ENCODE measurements around the gene MRC2.

The MRC2 gene

GRCh38 chr17:62658136-62658920 is 30.9 kb downstream of the MRC2 start:
- H3K9ac ChIP-seq (ENCODE audit: low read length), result no peak overlapping the region
- no peaks in the 10 kb centered on the region for H3K36me3 ChIP-seq (ENCODE audit: control insufficient read depth, insufficient read depth, low read length)
- H3K9me3 ChIP-seq (ENCODE audit: control insufficient read depth, low read length), result no peaks in the 10 kb centered on the region
- H3K27me3 ChIP-seq (ENCODE audit: control insufficient read depth, insufficient read depth, low read length), result no peaks in the 10 kb centered on the region
- peaks cover 13% of the 10 kb centered on the region for H3K4me1 ChIP-seq (ENCODE audit: control insufficient read depth, insufficient read depth, low read length)
- H3K4me3 ChIP-seq (ENCODE audit: low read length), result no peak overlapping the region

- Histone ChIP-seq H3K4me3 (ENCODE audit: low read length) (no peak overlapping the region), H3K36me3 (ENCODE audit: control insufficient read depth, insufficient read depth, low read length) (no peaks in the 10 kb centered on the region), H3K9ac (ENCODE audit: low read length) (no peak overlapping the region), H3K4me1 (ENCODE audit: control insufficient read depth, insufficient read depth, low read length) (no peaks in the 10 kb centered on the region), H3K9me3 (ENCODE audit: control insufficient read depth, low read length) (no peaks in the 10 kb centered on the region), H3K27me3 (ENCODE audit: control insufficient read depth, insufficient read depth, low read length) (no peaks in the 10 kb centered on the region)
These were observed 33.2 kb downstream of the MRC2 start for GRCh38 chr17:62660629-62661118.

GRCh38 chr17:62661337-62661736 is 33.9 kb downstream of the MRC2 start:
- Histone ChIP-seq H3K4me3 (ENCODE audit: low read length) (no peak overlapping the region), H3K27me3 (ENCODE audit: control insufficient read depth, insufficient read depth, low read length) (no peaks in the 10 kb centered on the region), H3K9ac (ENCODE audit: low read length) (no peak overlapping the region), H3K36me3 (ENCODE audit: control insufficient read depth, insufficient read depth, low read length) (no peaks in the 10 kb centered on the region), H3K4me1 (ENCODE audit: control insufficient read depth, insufficient read depth, low read length) (no peaks in the 10 kb centered on the region), H3K9me3 (ENCODE audit: control insufficient read depth, low read length) (no peaks in the 10 kb centered on the region)

GRCh38 chr17:62662855-62663254 is 35.4 kb downstream of the MRC2 start:
- Histone ChIP-seq H3K9me3 (ENCODE audit: control insufficient read depth, low read length) (no peaks in the 10 kb centered on the region), H3K9ac (ENCODE audit: low read length) (no peak overlapping the region), H3K4me1 (ENCODE audit: control insufficient read depth, insufficient read depth, low read length) (no peaks in the 10 kb centered on the region), H3K36me3 (ENCODE audit: control insufficient read depth, insufficient read depth, low read length) (no peaks in the 10 kb centered on the region), H3K4me3 (ENCODE audit: low read length) (no peak overlapping the region), H3K27me3 (ENCODE audit: control insufficient read depth, insufficient read depth, low read length) (no peaks in the 10 kb centered on the region)

GRCh38 chr17:62663304-62663703 is 35.8 kb downstream of the MRC2 start:
- Histone ChIP-seq H3K4me1 (ENCODE audit: control insufficient read depth, insufficient read depth, low read length) (no peaks in the 10 kb centered on the region), H3K9ac (ENCODE audit: low read length) (no peak overlapping the region), H3K9me3 (ENCODE audit: control insufficient read depth, low read length) (no peaks in the 10 kb centered on the region), H3K4me3 (ENCODE audit: low read length) (no peak overlapping the region), H3K36me3 (ENCODE audit: control insufficient read depth, insufficient read depth, low read length) (no peaks in the 10 kb centered on the region), H3K27me3 (ENCODE audit: control insufficient read depth, insufficient read depth, low read length) (no peaks in the 10 kb centered on the region)

GRCh38 chr17:62664336-62665120 is 37.1 kb downstream of the MRC2 start:
- Histone ChIP-seq H3K4me1 (ENCODE audit: control insufficient read depth, insufficient read depth, low read length) (no peaks in the 10 kb centered on the region), H3K27me3 (ENCODE audit: control insufficient read depth, insufficient read depth, low read length) (no peaks in the 10 kb centered on the region), H3K9ac (ENCODE audit: low read length) (no peak overlapping the region), H3K36me3 (ENCODE audit: control insufficient read depth, insufficient read depth, low read length) (no peaks in the 10 kb centered on the region), H3K9me3 (ENCODE audit: control insufficient read depth, low read length) (no peaks in the 10 kb centered on the region), H3K4me3 (ENCODE audit: low read length) (no peak overlapping the region)

GRCh38 chr17:62665599-62665998 is 38.1 kb downstream of the MRC2 start:
- Histone ChIP-seq H3K36me3 (ENCODE audit: control insufficient read depth, insufficient read depth, low read length) (no peaks in the 10 kb centered on the region), H3K9me3 (ENCODE audit: control insufficient read depth, low read length) (no peaks in the 10 kb centered on the region), H3K4me1 (ENCODE audit: control insufficient read depth, insufficient read depth, low read length) (no peaks in the 10 kb centered on the region), H3K27me3 (ENCODE audit: control insufficient read depth, insufficient read depth, low read length) (no peaks in the 10 kb centered on the region), H3K4me3 (ENCODE audit: low read length) (no peak overlapping the region), H3K9ac (ENCODE audit: low read length) (no peak overlapping the region)

GRCh38 chr17:62666061-62666800 is 38.8 kb downstream of the MRC2 start:
- Histone ChIP-seq H3K9me3 (ENCODE audit: control insufficient read depth, low read length) (no peaks in the 10 kb centered on the region), H3K4me1 (ENCODE audit: control insufficient read depth, insufficient read depth, low read length) (no peaks in the 10 kb centered on the region), H3K36me3 (ENCODE audit: control insufficient read depth, insufficient read depth, low read length) (no peaks in the 10 kb centered on the region), H3K4me3 (ENCODE audit: low read length) (no peak overlapping the region), H3K9ac (ENCODE audit: low read length) (no peak overlapping the region), H3K27me3 (ENCODE audit: control insufficient read depth, insufficient read depth, low read length) (no peaks in the 10 kb centered on the region)

GRCh38 chr17:62666801-62667591 is 39.5 kb downstream of the MRC2 start:
- Histone ChIP-seq H3K4me1 (ENCODE audit: control insufficient read depth, insufficient read depth, low read length) (peaks cover 5% of the 10 kb centered on the region), H3K27me3 (ENCODE audit: control insufficient read depth, insufficient read depth, low read length) (no peaks in the 10 kb centered on the region), H3K9me3 (ENCODE audit: control insufficient read depth, low read length) (no peaks in the 10 kb centered on the region), H3K36me3 (ENCODE audit: control insufficient read depth, insufficient read depth, low read length) (no peaks in the 10 kb centered on the region), H3K4me3 (ENCODE audit: low read length) (no peak overlapping the region), H3K9ac (ENCODE audit: low read length) (no peak overlapping the region)

- H3K36me3 ChIP-seq (ENCODE audit: control insufficient read depth, insufficient read depth, low read length), result no peaks in the 10 kb centered on the region
- H3K9me3 ChIP-seq (ENCODE audit: control insufficient read depth, low read length), result no peaks in the 10 kb centered on the region
- H3K4me1 ChIP-seq (ENCODE audit: control insufficient read depth, insufficient read depth, low read length), result peaks cover 8% of the 10 kb centered on the region
- H3K4me3 ChIP-seq (ENCODE audit: low read length), result no peak overlapping the region
- H3K27me3 ChIP-seq (ENCODE audit: control insufficient read depth, insufficient read depth, low read length), result no peaks in the 10 kb centered on the region
- no peak overlapping the region for H3K9ac ChIP-seq (ENCODE audit: low read length)
These were observed 40.8 kb downstream of the MRC2 start for GRCh38 chr17:62668091-62668804.

Measured in mucosa of stomach (tissue), 1 donor.